CD4-positive, alpha-beta T cell treated with Interleukin-4 for 1 hour (primary cell): Measurements from ENCODE around the gene CD164.
"Not testable (repeated sequence)": the region's sequence is repeated elsewhere in the genome, so short reads cannot be mapped to it uniquely, and the experiment has no call there.

Experiments
- DNase-seq, 2 donors: peaks; one replicate each; pipeline ENCODE4 v3.0.0-alpha.2; 2020 to 2022

Gene CD164

DNA sequence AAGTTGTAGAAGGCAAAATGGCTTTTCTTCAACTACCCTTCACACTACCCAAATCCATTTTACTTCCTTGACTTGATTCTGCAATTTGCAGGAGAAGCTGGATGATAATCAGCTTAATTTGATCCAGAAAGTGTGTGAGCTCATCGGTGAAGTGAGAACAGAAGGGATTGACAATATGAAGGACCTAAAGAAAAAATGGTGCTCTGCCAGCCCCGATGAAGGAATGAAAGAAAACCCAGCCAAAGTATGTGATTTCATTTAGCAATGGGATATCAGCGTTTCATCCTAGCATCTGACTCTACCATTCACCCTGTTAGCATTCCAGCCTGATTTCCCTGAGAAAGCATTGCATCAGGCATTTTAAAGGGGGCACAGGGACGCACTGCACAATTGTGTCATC is 41.5 kb downstream of the CD164 start:
- no peak for DNase-seq

GRCh38 chr6:109339906-109340678 is 42.2 kb downstream of the CD164 start:
- DNase-seq = no peak

- DNase-seq = no peak
These were observed 45.9 kb downstream of the CD164 start for GRCh38 chr6:109336221-109336961.

DNA sequence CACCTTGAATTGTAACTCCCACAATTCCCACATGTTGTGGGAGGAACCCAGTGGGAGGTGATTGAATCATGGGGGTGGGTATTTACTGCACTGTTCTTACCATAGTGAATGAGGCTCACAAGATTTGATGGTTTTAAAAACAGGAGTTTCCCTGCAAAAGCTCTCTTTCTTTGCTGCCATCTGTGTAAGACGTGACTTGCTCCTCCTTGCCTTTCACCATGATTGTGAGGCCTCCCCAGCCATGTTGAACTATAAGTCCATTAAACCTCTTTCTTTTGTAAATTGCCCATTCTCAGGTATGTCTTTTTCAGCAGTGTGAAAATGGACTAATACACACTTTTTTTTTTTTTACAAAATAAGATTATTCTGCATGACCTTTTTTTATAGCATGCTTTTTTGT is 48.4 kb downstream of the CD164 start:
- DNase-seq = not testable (repeated sequence)

DNA sequence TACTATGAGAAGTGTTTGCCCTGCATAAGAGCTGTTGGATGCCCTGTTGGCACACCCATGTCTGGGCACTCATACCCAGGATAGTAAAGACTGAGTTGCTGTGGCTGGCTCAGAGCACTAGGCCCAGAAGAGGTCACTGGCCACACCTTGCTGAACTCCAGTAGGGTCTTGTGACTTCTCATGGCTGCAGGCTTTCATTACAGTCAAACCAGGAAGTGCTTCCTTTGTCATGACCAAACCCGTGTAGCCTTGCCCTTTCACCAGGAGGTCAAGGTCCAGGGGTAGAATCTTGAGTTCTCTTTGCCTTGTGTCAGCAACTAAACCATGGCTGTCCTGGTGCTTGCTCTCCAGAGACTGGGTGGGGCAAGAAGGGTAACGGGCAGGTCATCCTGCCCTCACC is 49.5 kb downstream of the CD164 start:
- no peak for DNase-seq

- no peak for DNase-seq
These were observed 51.2 kb downstream of the CD164 start for GRCh38 chr6:109331081-109331480.

GRCh38 chr6:109330263-109330662 is 52.0 kb downstream of the CD164 start:
- no peak for DNase-seq

- no peak for DNase-seq
These were observed 53.6 kb downstream of the CD164 start for GRCh38 chr6:109328629-109329028.

DNA sequence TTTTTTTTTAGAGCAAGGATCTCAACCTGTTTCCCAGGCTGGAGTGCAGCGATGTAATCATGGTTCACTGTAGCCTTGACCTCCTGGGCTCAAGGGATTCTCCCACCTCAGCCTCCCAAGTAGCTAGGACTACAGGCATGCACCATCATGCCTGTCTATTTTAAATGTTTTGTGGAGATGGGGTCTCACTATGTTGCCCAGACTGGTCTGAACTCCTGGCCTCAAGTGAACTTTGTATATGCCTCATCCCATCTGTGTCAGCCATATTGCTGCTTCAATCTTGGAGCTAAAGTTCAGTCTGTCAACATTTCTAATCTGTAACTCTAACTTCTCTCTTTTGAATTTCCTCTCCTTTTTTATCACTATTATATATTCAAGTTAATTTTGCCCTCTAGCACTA is 54.3 kb downstream of the CD164 start:
- DNase-seq = no peak

DNA sequence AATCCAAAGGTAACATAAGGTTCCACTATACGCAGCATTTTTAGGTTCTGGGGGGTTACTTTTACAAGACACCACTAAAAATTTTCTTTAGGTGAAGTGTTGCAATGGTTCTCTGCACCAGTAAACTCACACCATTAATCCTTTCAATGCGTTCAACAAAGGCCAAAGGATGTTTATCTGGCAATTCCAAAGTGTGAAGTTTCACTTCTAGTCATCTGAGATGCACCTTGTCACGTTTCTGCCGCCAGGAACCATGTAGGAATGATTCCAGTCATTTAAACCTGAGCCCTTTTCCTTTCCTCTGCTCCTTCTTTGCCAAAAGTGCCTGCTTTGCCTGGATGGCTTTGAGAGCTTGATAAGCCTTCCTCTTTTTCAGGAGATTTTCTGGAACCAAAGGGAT is 54.8 kb downstream of the CD164 start:
- no peak for DNase-seq

DNA sequence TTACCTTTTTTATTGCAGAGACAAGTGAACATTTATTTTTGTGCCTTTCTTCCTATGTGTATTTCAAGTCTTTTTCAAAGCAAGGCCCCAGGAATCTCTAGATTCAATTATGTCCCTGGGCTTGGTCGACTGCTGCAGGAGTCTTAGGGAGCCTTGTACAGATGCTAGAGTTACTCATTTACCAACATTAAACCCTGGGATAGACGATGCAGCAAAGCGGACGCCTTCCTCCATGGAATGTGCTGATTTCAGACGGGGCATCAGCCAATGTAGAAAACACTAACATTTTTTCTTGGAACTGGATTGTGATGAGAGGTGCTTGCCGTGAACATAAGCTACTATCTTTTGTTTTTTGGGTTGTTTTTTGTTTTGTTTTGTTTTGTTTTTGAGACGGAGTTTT is 55.9 kb downstream of the CD164 start:
- no peak for DNase-seq

DNA sequence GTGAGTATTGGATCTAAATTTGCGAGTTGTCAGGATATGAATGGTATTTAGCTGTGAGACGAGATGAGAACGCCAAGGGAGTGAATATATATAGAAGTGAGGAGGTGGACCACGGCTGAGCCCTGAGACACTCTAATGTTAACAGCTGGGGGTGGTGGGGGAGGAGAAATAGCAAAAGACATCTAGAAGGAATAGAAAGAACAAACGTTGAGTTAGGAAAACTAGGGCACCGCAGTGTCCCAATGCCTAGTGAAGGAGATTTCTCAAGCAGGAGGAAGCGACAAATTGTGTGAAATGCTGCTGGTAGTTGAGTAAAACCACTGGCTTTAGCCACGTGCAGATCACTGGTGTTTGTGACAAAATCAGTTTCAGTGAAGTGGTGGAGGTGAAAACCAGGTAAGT is 56.9 kb downstream of the CD164 start:
- no peak for DNase-seq

DNA sequence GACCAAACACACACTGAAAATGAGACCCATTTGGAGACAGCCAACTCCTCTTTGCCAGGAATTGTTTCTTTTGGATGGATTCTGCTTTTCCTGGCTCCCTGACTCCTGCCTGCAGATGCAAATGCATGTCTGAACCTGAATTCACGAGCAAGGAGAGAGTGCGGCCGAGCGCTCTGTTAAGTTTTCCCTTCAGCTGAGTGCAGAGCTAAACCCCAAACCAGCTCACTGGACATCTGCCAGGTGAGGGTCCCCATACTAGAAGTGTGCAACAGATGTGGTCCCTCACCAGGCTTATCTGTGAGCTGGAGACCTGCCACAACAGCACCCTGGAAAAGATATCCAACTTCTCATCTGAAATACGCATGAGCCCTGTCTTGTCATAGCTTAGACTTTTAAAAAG is 59.0 kb downstream of the CD164 start:
- no peak for DNase-seq

- DNase-seq = peak; percentile 6 to 34
These were observed 59.4 kb downstream of the CD164 start for GRCh38 chr6:109322825-109323224.

GRCh38 chr6:109321752-109322151 is 60.5 kb downstream of the CD164 start:
- no peak for DNase-seq

- no peak for DNase-seq
These were observed 62.2 kb downstream of the CD164 start for GRCh38 chr6:109320072-109320471.

DNA sequence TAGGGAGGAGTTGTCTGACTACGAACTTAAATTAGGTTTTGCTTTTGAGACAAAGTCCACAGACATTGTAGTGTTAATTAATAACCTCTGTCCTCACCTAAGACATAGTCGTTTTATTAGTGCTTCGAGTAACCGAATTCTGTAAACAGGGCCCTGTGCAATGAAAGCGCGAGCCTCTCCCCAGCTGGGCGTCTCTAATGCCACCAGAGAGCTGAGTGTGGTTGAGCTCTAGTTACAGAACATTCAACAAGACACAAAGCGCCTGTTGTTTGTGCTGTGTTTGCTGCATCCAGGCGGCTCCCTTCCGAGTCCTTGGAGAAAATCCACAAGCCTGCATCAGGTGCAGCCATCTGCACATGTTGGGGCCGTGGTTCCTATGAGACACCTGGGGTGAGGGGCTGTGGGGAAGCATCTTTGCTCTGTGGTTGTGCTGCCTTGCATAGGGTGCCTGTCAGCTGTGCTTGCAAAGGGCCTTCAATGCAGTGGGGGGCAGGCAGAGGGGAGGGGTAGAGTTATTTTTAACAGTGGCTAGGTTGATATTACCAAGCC is 63.9 kb downstream of the CD164 start:
- DNase-seq = no peak

GRCh38 chr6:109316909-109317308 is 65.4 kb downstream of the CD164 start:
- DNase-seq = no peak
